ENCODE data around the gene ZMYND11.

ZMYND11 gene

GRCh38 chr10:201328-201771 is 66.1 kb downstream of the ZMYND11 start:
- peak; percentile 36 to 49 for DNase-seq (ENCODE audit: low read depth in 2 of 2)
- no peak overlapping the region for H3K4me3 ChIP-seq (replicated peaks in 1 of 2; ENCODE audit: low read depth in 2 of 2, low read length in 2 of 2)

GRCh38 chr10:208616-209015 is 73.4 kb downstream of the ZMYND11 start:
- no peak for TF ChIP-seq CTCF (IDR thresholded peaks at IDR 0.05; ENCODE audit: low read depth, low read length)
- DNase-seq (ENCODE audit: low read depth in 2 of 2), result no peak
- H3K4me3 ChIP-seq (replicated peaks in 1 of 2; ENCODE audit: low read depth in 2 of 2, low read length in 2 of 2), result no peak overlapping the region

More at GRCh38 chr10:201328-201771, 66.1 kb downstream of the ZMYND11 start:
- no peak for TF ChIP-seq CTCF (IDR thresholded peaks at IDR 0.05; ENCODE audit: low read depth, low read length)

GRCh38 chr10:209357-209756 is 74.1 kb downstream of the ZMYND11 start:
- peak; percentile 38 for TF ChIP-seq CTCF (IDR thresholded peaks at IDR 0.05; ENCODE audit: low read depth, low read length)
- no peak overlapping the region for H3K4me3 ChIP-seq (replicated peaks in 1 of 2; ENCODE audit: low read depth in 2 of 2, low read length in 2 of 2)
- peak; percentile 18 to 53 for DNase-seq (ENCODE audit: low read depth in 2 of 2)

- no peak overlapping the region for H3K4me3 ChIP-seq (replicated peaks in 1 of 2; ENCODE audit: low read depth in 2 of 2, low read length in 2 of 2)
- TF ChIP-seq CTCF (IDR thresholded peaks at IDR 0.05; ENCODE audit: low read depth, low read length), result no peak
- DNase-seq (ENCODE audit: low read depth in 2 of 2), result no peak
These were observed 75.0 kb downstream of the ZMYND11 start for GRCh38 chr10:210297-210696.

GRCh38 chr10:215444-215843 is 80.2 kb downstream of the ZMYND11 start:
- no peak for TF ChIP-seq CTCF (IDR thresholded peaks at IDR 0.05; ENCODE audit: low read depth, low read length)
- DNase-seq (ENCODE audit: low read depth in 2 of 2), result no peak
- no peak overlapping the region for H3K4me3 ChIP-seq (replicated peaks in 1 of 2; ENCODE audit: low read depth in 2 of 2, low read length in 2 of 2)

- no peak for TF ChIP-seq CTCF (IDR thresholded peaks at IDR 0.05; ENCODE audit: low read depth, low read length)
- DNase-seq (ENCODE audit: low read depth in 2 of 2), result peak; percentile 4 to 26
- no peak overlapping the region for H3K4me3 ChIP-seq (replicated peaks in 1 of 2; ENCODE audit: low read depth in 2 of 2, low read length in 2 of 2)
These were observed 83.5 kb downstream of the ZMYND11 start for GRCh38 chr10:218798-219197.
